GM18505 (cell line): Measurements from ENCODE around the gene DDRGK1.

Experiments used
- ATAC-seq: cut with Tn5 transposase; IDR thresholded peaks from one replicate; pipeline ENCODE4 v1.9.1; 2021; ENCODE audit not compliant: unreplicated experiment
- POLR2A ChIP-seq: IDR thresholded peaks from 4 replicates; pipeline ENCODE4 v1.6.1; 2011; ENCODE audit warnings: borderline replicate concordance; ENCODE audit not compliant: insufficient read depth, insufficient read length; ENCODE audit errors: extremely low read depth

DDRGK1 gene

DNA sequence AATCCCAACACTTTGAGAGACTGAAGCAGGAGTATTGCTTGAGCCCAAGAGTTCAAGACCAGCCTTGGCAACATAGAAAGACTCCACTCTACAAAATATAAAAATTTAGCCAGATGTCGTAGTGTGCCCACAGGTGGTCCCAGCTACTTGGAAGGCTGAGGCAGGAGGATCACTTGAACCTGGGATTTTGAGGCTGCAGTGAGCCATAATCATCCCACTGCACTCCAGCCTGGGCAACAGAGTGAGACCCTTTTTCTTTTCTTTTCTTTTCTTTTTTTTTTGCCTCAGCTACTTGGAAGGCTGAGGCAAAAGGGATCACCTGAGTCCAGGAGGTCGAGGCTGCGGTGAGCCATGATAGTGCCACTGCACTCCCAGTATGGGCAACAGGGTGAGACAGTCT, 62.7 kb downstream of the DDRGK1 start:
- no peak for ATAC-seq
- TF ChIP-seq POLR2A, result no peak
